Lower leg skin (tissue), 4 donors: ENCODE measurements around the gene CACNB4. TPM values are rescaled to one million over a fixed set of nuclear protein-coding genes. Genes with fewer than 3 reads are reported as not detected.
"Not testable (repeated sequence)": the region's sequence is repeated elsewhere in the genome, so short reads cannot be mapped to it uniquely, and the experiment has no call there.

Source experiments
- DNase-seq, 2 donors: peaks; one replicate each; pipeline ENCODE4 v3.0.0-alpha.2; 2019; ENCODE audit warnings: low spot score in 2 of 2
- H3K4me3 ChIP-seq: fragments of 200-600 bp; sonication (generic); 2 replicates; pipeline ENCODE4 v1.5.1; 2017; ENCODE audit warnings: mild to moderate bottlenecking, low read depth; ENCODE audit not compliant: poor library complexity, severe bottlenecking
- POLR2A ChIP-seq, 2 donors: fragments of 450-650 bp; IDR thresholded peaks; one replicate each; pipeline ENCODE4 v1.6.1; 2016 to 2017; ENCODE audit warnings: antibody characterized with exemption in 2 of 2, mild to moderate bottlenecking in 1 of 2, moderate library complexity in 1 of 2
- WGBS, 2 donors: methylation state at CpG; one replicate each; pipeline ENCODE4 v1.1.5; 2018; 5-methylcytosine and 5-hydroxymethylcytosine counted together
- intact Hi-C: fragments of 100-400 bp; cut with DNase I; formaldehyde crosslinking; loops from one replicate; pipeline ENCODE4 v1.15.0; 2023; ENCODE audit warnings: low total_unique reads
- total RNA-seq, 4 donors: library from RNA; depleted of rRNA; stranded (reverse); fragments of >200 nt; gene quantifications; one replicate each; pipeline ENCODE4 v1.1.0, GENCODE V29; 2016
- TF ChIP-seq, protein P1 (sequence below), 3 donors: fragments of 450-650 bp; IDR thresholded peaks; one replicate each; pipeline ENCODE4 v1.5.1; 2016; ENCODE audit warnings: antibody characterized with exemption in 3 of 3, mild to moderate bottlenecking in 3 of 3, moderate library complexity in 2 of 3

CACNB4 gene
- total RNA-seq, 4 donors from 2014 or later, result 2.4 to 6.3 (median 3.5) TPM

DNA sequence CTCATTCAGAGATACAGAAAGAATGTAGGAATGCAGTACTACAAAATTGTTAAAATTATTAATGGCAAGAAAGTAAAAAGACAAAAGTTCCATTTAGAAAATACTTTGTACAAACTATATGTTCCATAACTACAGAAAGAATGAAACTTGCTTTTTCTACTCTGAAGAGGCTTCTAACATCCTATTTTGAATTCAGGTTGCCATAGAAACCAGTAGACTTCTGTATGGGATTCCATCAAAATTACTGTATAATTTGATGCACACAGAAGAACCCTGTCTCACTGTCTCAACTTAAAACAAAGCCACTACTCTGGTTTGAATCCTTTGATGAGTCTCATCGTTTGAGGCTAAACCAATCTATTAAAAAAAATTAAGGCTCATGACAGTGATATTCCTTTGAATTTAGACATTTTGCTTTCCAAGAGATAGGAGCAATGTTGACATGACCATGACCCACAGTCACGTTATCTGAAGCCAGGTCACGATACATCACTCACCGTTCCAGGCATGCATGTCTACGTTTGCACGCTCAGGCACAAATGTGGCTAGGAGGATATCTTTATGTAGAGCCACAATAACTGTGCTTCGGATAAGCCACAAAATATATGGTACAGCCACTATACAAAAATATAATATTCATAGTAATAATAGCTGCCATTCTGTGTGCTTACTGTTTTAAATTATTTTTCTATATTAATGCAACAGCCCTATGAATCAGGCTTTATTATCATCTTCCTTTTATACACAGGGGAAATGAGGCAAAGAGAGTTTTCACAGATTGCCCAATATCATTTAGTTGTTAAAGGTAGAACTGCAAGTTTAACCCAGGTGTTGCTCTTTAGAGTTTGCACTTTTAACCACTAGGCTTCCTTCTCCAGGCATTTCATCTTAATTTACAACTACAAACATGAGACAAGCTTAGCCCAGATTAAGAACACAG, 82.4 kb downstream of the CACNB4 start:
- TF ChIP-seq POLR2A (IDR thresholded peaks at IDR 0.05), result no peak
- TF ChIP-seq, protein P1, sequence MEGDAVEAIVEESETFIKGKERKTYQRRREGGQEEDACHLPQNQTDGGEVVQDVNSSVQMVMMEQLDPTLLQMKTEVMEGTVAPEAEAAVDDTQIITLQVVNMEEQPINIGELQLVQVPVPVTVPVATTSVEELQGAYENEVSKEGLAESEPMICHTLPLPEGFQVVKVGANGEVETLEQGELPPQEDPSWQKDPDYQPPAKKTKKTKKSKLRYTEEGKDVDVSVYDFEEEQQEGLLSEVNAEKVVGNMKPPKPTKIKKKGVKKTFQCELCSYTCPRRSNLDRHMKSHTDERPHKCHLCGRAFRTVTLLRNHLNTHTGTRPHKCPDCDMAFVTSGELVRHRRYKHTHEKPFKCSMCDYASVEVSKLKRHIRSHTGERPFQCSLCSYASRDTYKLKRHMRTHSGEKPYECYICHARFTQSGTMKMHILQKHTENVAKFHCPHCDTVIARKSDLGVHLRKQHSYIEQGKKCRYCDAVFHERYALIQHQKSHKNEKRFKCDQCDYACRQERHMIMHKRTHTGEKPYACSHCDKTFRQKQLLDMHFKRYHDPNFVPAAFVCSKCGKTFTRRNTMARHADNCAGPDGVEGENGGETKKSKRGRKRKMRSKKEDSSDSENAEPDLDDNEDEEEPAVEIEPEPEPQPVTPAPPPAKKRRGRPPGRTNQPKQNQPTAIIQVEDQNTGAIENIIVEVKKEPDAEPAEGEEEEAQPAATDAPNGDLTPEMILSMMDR (IDR thresholded peaks at IDR 0.05), result no peak
- WGBS, 2 donors, result 77 to 94% methylated on average over 7 of the region's 7 CpGs
- no peak overlapping the region for H3K4me3 ChIP-seq
- intact Hi-C loops, result no loop called here
- no peak for DNase-seq

DNA sequence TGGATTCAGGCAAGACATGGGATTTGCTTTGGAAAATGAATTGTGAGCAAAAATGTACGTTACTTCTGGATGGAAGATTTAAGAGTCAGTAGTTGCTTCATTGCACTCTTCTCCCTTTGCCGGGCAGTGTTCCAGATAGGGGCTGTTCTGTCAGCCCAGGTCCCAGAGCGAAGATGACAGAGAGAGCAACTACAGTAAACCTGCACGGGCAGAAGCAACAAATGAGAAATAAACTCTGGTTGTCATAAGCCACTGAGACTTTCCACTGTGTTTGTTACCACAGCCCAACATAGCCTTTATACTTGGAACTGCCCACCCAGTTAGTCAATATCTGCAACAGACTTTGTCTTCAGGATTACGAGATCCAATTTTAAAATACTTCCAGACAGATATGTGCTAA, 83.3 kb downstream of the CACNB4 start:
- no peak for DNase-seq
- intact Hi-C loops, result no loop called here
- 63 to 85% methylated on average over 5 of the region's 5 CpGs for WGBS, 2 donors

DNA sequence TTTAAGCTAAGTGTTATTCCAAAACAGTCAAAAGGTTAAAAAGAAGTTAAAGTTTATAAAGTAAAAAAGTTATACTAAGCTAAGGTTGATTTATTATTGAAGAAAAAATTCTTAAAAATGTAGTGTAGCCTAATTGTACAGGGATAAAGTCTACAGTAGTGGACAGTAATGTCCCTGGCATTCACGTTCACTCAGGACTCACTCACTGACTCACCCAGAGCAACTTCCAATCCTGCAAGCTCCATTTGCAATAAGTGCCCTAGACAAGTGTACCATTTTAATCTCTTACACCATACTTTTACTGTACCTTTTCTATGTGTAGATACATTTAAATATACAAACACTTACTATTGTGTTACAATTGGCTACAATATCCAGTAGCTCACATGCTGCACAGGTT, 86.1 kb downstream of the CACNB4 start:
- 65 to 76% methylated on average over 1 of the region's 1 CpG for WGBS, 2 donors
- no peak overlapping the region for H3K4me3 ChIP-seq
- TF ChIP-seq, protein P1 (IDR thresholded peaks at IDR 0.05), result no peak
- TF ChIP-seq POLR2A (IDR thresholded peaks at IDR 0.05), result no peak
- intact Hi-C loops, result no loop called here
- no peak for DNase-seq

More for the DNA sequence above, 83.3 kb downstream of the CACNB4 start:
- TF ChIP-seq POLR2A (IDR thresholded peaks at IDR 0.05), result no peak
- TF ChIP-seq, protein P1 (IDR thresholded peaks at IDR 0.05), result no peak
- H3K4me3 ChIP-seq, result no peak overlapping the region

DNA sequence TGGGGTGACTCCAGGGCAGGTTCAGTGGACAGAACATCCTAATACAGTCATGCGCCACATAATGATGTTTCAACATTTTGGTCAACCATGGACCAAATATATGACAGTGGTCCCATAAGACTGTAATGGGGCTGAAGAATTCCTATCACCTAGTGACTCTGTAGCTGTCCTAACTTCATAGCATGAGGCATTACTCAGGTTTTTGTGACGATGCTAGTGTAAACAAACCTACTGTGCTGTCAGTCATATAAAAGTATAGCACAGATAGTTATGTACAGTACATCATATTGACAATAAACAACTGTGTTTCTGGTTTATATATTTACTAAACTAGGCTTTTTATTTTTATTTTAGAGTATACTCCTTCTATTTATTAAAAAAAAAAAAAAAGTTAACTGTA, 87.1 kb downstream of the CACNB4 start:
- 89 to 93% methylated on average over 2 of the region's 2 CpGs for WGBS, 2 donors
- no peak for DNase-seq
- no peak overlapping the region for H3K4me3 ChIP-seq
- intact Hi-C loops, result no loop called here
- no peak for TF ChIP-seq POLR2A (IDR thresholded peaks at IDR 0.05)
- TF ChIP-seq, protein P1 (IDR thresholded peaks at IDR 0.05), result no peak

DNA sequence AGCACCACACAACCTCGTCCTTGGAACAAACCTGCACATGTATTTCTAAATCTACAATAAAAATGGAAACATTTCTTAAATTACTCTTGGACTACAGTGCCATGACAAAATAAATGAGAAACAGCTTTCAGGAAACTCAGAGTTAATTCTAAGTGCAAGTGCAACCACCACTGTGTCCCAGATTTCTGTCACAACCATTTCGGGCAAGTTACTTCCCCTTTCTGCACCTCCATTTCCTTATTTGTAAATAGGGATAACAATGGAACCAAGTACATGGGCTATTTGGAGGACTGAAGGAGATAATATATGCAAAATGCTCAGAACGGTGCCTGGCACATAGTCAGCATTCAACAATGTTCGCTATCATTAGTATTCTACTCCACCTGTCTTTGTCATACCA, 93.2 kb downstream of the CACNB4 start:
- H3K4me3 ChIP-seq, result no peak overlapping the region
- WGBS, 2 donors, result 73% methylated on average over 4 of the region's 4 CpGs
- TF ChIP-seq POLR2A (IDR thresholded peaks at IDR 0.05), result no peak
- TF ChIP-seq, protein P1 (IDR thresholded peaks at IDR 0.05), result no peak
- DNase-seq, result no peak
- intact Hi-C loops, result no loop called here

DNA sequence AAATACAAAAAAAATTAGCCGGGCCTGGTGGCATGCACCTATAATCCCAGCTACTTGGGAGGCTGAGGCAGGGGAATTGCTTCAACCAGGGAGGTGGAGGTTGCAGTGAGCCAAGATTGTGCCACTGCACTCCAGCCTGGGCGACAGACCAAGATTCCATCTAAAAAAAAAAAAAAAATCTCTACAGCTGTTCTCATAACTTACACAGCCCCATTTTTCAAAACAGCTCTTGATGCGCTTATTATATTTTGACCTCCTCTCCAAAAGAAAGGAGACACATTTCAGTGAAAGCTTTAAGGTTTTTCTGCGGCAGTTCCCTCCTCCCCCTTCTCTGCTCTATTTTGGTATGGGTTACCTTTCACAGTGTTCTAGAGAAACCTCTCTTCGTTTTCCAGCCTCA, 95.6 kb downstream of the CACNB4 start:
- DNase-seq, H3K4me3 ChIP-seq, intact Hi-C loops: not testable (repeated sequence)
- 66 to 70% methylated on average over 5 of the region's 5 CpGs for WGBS, 2 donors
